Ishikawa (cell line): ENCODE data around the gene KLHL8.

ENCODE experiments used
- CREB1 ChIP-seq: IDR thresholded peaks from 2 replicates; pipeline ENCODE4 v1.6.1; 2012; ENCODE audit warnings: low read depth
- RAD21 ChIP-seq: IDR thresholded peaks from 2 replicates; pipeline ENCODE4 v1.6.1; 2012; ENCODE audit warnings: low read depth
- TAF1 ChIP-seq: IDR thresholded peaks from 2 replicates; pipeline ENCODE4 v1.6.1; 2012; ENCODE audit warnings: low read depth, mild to moderate bottlenecking
- TEAD4 ChIP-seq: IDR thresholded peaks from 2 replicates; pipeline ENCODE4 v1.6.1; 2012

GRCh38 chr4:87144356-87144755 lies 76.1 kb downstream of the KLHL8 start:
- TF ChIP-seq RAD21 (no peak), CREB1 (no peak), TAF1 (no peak), TEAD4 (no peak)
